Stimulated activated CD4-positive, alpha-beta T cell treated with anti-CD3 and anti-CD28 coated beads, Interleukin-12 subunit alpha, Interleukin-12 subunit beta, amount 100 ng/mL, for 48 hours (primary cell): ENCODE results near the gene XPNPEP1.

Experiments
- DNase-seq, 3 donors: peaks; one replicate each; pipeline ENCODE4 v3.0.0-alpha.2; 2020; ENCODE audit warnings: low read depth in 2 of 3, low spot score in 1 of 3

XPNPEP1 gene

DNA sequence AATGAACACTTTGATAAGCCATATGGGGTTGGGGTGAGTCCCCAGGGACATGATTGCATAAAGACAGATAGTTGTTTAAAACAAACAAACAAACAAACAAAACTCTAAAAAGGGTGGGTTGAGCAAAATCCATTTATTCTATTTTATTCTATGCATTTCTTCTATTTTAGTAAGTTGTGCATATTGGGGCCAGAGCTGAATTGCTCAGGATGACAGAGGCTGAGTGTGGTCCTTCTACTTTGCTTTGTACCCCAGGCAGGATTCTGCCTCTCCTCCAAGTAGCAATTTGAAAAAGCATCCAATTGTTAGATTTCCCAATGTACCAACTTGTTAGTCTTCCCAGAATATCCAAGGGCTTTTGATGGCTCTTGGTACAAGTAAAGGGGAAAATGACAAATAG lies 29.2 kb upstream of the XPNPEP1 start:
- no peak for DNase-seq

- no peak for DNase-seq
Observed at GRCh38 chr10:109947111-109947920, 24.0 kb upstream of the XPNPEP1 start.

GRCh38 chr10:109946680-109947079 lies 23.4 kb upstream of the XPNPEP1 start:
- DNase-seq: no peak

- DNase-seq: no peak
Observed at GRCh38 chr10:109945473-109946177, 22.3 kb upstream of the XPNPEP1 start.

- DNase-seq: no peak
Observed at GRCh38 chr10:109944613-109945012, 21.3 kb upstream of the XPNPEP1 start.

DNA sequence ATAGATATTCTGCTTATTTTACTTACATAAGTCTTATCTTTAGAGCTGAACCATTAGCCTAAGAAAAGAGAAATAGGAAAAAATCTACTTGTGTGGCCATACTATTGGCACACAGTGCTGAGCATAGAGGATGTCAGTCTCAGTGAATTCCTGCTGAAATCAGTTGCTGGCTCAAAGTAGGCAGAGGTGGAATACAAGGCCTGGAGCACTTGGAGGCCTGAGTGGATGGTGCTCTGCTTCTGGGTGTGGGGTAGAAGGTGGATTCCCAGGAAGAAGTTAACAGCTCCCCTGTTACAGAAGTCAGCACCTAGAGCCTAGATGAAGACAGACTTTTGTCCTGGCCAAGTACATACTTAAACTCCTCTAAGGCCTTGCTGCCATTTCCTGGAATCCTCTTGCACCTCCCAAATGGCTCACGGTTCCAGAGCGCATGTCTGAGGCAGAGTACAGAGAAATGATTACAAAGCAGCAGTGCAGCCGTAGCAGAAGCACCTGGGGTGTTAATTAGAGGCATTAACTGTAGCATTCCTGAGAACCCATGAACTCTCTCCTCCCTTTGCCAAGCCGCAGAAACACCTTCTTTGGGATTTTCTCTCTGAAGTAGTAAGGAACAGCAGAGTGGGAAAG lies 18.0 kb upstream of the XPNPEP1 start:
- no peak for DNase-seq

- DNase-seq: no peak
Observed at GRCh38 chr10:109940553-109940952, 17.2 kb upstream of the XPNPEP1 start.

DNA sequence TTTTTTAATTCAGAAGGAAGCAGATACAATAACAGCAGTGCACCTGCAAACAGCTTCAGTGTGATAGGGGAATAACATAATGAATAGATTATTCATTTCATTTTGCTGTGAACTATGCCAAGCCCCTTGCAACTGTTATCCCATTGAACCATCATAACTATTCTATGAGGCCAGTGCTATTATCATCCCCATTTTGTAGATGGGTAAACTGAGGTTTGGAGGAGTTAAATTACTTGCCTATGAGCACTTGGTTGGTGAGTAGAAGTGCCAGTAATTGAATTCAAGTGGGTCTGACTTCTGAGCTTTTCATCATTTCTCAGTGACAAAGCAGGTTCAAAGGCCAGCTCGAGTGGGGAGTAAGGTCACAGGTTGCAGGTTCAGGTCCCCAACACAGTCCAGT lies 16.8 kb upstream of the XPNPEP1 start:
- no peak for DNase-seq

- no peak for DNase-seq
Observed at GRCh38 chr10:109939315-109939961, 16.1 kb upstream of the XPNPEP1 start.

- no peak for DNase-seq
Observed at GRCh38 chr10:109937460-109938065, 14.3 kb upstream of the XPNPEP1 start.

- DNase-seq: no peak
Observed at GRCh38 chr10:109934958-109935793, 11.9 kb upstream of the XPNPEP1 start.

DNA sequence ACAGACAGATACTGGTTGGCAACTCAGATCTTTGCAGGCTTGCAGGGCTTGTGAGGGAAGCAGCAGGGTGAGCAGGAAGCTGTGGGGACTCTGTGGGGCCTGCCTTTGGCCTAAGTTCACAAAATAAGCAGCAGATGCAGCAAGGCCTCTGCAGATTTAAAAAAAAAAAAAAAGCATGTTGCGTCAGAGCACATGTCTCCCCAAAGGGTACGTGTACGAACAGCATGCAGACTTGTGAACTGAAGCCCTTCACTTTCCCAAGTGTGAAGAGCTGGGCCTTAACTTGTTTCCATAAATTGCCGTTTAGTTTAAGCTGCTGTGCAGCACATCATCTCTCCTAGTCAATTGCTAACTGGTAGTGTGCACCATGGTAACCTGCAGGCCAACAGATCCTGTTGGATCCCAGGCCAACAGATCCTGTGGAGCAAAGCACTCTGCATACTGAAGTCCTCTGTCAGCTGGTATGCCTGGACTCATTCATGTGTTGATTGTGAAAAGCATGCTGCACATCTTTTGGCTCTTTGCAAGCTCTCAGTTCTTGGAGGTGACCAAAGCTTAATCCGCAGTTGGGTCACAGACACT lies 10.8 kb upstream of the XPNPEP1 start:
- no peak for DNase-seq

DNA sequence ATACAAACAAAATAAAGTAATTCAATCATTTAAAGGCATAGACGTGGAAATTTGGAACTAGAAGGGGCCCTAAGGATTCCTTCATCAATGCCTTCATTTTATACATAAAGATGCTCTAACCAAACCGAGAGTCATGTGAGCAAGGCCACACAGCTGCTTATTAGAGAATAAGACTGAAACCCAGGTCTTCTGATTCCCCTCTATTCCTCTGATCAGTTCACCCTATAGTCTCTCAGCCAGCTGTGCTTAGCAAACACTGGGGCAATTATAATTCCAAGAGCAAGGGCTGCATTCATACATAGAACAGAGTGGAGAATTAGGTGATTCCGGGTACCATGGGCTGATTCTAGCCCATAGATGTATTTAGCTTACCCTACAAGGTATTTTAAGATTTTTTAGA lies 9.7 kb upstream of the XPNPEP1 start:
- no peak for DNase-seq

GRCh38 chr10:109932391-109932790 lies 9.1 kb upstream of the XPNPEP1 start:
- no peak for DNase-seq

GRCh38 chr10:109931163-109931562 lies 7.9 kb upstream of the XPNPEP1 start:
- DNase-seq: no peak

DNA sequence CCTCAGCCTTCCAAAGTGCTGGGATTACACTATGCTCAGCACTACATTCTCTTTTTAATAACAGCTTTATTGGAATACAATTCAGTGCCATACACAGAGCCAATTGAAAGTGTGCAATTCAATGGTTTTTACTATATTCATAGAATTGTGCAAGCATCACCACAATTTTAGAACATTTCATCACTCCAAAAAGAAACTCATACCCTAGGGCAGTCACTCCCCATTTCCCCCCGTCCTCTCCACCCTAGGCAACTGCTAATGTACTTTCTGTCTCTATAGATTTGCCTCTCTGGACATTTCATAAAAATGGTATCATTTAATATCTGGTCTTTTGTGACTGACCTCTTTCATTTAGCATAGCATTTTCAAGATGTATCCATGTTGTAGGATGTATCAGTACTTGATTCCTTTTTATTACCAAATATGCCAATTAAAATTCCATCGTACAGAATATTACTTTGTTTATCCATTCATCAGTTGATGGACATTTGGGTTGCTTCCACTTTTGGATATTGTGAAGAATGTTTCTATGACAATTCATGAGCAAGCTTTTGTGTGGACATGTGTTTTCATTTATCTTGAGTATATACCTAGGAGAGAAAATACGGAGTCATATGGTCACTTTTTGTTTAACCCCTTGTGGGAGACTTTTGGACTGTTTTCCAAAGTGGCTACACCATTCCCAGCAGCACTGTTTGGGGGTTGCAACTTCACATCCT lies 6.3 kb upstream of the XPNPEP1 start:
- DNase-seq: no peak

GRCh38 chr10:109928475-109928891 lies 5.2 kb upstream of the XPNPEP1 start:
- DNase-seq: no peak

- DNase-seq: no peak
Observed at GRCh38 chr10:109926825-109927224, 3.5 kb upstream of the XPNPEP1 start.

GRCh38 chr10:109926061-109926745 lies 2.9 kb upstream of the XPNPEP1 start:
- DNase-seq: no peak
